ENCODE results near the gene VGLL4.

Gene VGLL4

GRCh38 chr3:11562277-11562881 is 81.3 kb downstream of the VGLL4 start:
- TF ChIP-seq, protein P1, sequence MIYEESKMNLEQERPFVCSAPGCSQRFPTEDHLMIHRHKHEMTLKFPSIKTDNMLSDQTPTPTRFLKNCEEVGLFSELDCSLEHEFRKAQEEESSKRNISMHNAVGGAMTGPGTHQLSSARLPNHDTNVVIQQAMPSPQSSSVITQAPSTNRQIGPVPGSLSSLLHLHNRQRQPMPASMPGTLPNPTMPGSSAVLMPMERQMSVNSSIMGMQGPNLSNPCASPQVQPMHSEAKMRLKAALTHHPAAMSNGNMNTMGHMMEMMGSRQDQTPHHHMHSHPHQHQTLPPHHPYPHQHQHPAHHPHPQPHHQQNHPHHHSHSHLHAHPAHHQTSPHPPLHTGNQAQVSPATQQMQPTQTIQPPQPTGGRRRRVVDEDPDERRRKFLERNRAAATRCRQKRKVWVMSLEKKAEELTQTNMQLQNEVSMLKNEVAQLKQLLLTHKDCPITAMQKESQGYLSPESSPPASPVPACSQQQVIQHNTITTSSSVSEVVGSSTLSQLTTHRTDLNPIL (CRISPR knock-in tag; IDR thresholded peaks at IDR 0.05; ENCODE audit: low read depth) = no peak
- TF ChIP-seq ZC3H10 (CRISPR knock-in tag; IDR thresholded peaks at IDR 0.05) = no peak
- TF ChIP-seq PPARA (CRISPR knock-in tag; IDR thresholded peaks at IDR 0.05; ENCODE audit: borderline replicate concordance) = no peak
- TF ChIP-seq RARB (CRISPR knock-in tag; IDR thresholded peaks at IDR 0.05) = no peak
- no peak for TF ChIP-seq ZNF565 (CRISPR knock-in tag; conservative IDR thresholded peaks at IDR 0.05; ENCODE audit: low read depth)
- TF ChIP-seq TOX (CRISPR knock-in tag; IDR thresholded peaks at IDR 0.05; ENCODE audit: borderline replicate concordance) = no peak
- no peak for TF ChIP-seq ZNF8 (CRISPR knock-in tag; IDR thresholded peaks at IDR 0.05)
- no peak for TF ChIP-seq CSRNP3 (CRISPR knock-in tag; IDR thresholded peaks at IDR 0.05)
- no peak for TF ChIP-seq CSDC2 (CRISPR knock-in tag; IDR thresholded peaks at IDR 0.05)
- no peak for TF ChIP-seq ZNF70 (CRISPR knock-in tag; IDR thresholded peaks at IDR 0.05)
- TF ChIP-seq BACH2 (CRISPR knock-in tag; IDR thresholded peaks at IDR 0.05; ENCODE audit: borderline replicate concordance) = no peak
- TF ChIP-seq ZFP30 (CRISPR knock-in tag; IDR thresholded peaks at IDR 0.05) = no peak
- no peak for TF ChIP-seq PATZ1 (CRISPR knock-in tag; IDR thresholded peaks at IDR 0.05; ENCODE audit: borderline replicate concordance)
- no peak for TF ChIP-seq SNAI2 (CRISPR knock-in tag; IDR thresholded peaks at IDR 0.05)
- TF ChIP-seq, protein P2, sequence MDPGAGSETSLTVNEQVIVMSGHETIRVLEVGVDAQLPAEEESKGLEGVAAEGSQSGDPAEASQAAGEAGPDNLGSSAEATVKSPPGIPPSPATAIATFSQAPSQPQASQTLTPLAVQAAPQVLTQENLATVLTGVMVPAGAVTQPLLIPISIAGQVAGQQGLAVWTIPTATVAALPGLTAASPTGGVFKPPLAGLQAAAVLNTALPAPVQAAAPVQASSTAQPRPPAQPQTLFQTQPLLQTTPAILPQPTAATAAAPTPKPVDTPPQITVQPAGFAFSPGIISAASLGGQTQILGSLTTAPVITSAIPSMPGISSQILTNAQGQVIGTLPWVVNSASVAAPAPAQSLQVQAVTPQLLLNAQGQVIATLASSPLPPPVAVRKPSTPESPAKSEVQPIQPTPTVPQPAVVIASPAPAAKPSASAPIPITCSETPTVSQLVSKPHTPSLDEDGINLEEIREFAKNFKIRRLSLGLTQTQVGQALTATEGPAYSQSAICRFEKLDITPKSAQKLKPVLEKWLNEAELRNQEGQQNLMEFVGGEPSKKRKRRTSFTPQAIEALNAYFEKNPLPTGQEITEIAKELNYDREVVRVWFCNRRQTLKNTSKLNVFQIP (CRISPR knock-in tag; IDR thresholded peaks at IDR 0.05; ENCODE audit: borderline replicate concordance, low read depth) = no peak
- TF ChIP-seq OSR1 (CRISPR knock-in tag; IDR thresholded peaks at IDR 0.05) = no peak
- TF ChIP-seq ISL1 (CRISPR knock-in tag; IDR thresholded peaks at IDR 0.05) = no peak
- TF ChIP-seq ARNTL (CRISPR knock-in tag; IDR thresholded peaks at IDR 0.05; ENCODE audit: borderline replicate concordance, low read depth) = no peak
- no peak for TF ChIP-seq ESRRG (CRISPR knock-in tag; IDR thresholded peaks at IDR 0.05)
- no peak for ATAC-seq

GRCh38 chr3:11560746-11561145 is 83.0 kb downstream of the VGLL4 start:
- TF ChIP-seq BACH2 (CRISPR knock-in tag; IDR thresholded peaks at IDR 0.05; ENCODE audit: borderline replicate concordance) = no peak
- no peak for TF ChIP-seq ZNF8 (CRISPR knock-in tag; IDR thresholded peaks at IDR 0.05)
- no peak for TF ChIP-seq RARB (CRISPR knock-in tag; IDR thresholded peaks at IDR 0.05)
- no peak for TF ChIP-seq ARNTL (CRISPR knock-in tag; IDR thresholded peaks at IDR 0.05; ENCODE audit: borderline replicate concordance, low read depth)
- no peak for TF ChIP-seq ISL1 (CRISPR knock-in tag; IDR thresholded peaks at IDR 0.05)
- no peak for TF ChIP-seq PPARA (CRISPR knock-in tag; IDR thresholded peaks at IDR 0.05; ENCODE audit: borderline replicate concordance)
- no peak for TF ChIP-seq ZC3H10 (CRISPR knock-in tag; IDR thresholded peaks at IDR 0.05)
- no peak for TF ChIP-seq PATZ1 (CRISPR knock-in tag; IDR thresholded peaks at IDR 0.05; ENCODE audit: borderline replicate concordance)
- no peak for TF ChIP-seq CSRNP3 (CRISPR knock-in tag; IDR thresholded peaks at IDR 0.05)
- TF ChIP-seq, protein P2 (CRISPR knock-in tag; IDR thresholded peaks at IDR 0.05; ENCODE audit: borderline replicate concordance, low read depth) = no peak
- TF ChIP-seq TCF4 (CRISPR knock-in tag; IDR thresholded peaks at IDR 0.05; ENCODE audit: borderline replicate concordance) = no peak
- no peak for TF ChIP-seq SNAI2 (CRISPR knock-in tag; IDR thresholded peaks at IDR 0.05)
- no peak for TF ChIP-seq ZNF70 (CRISPR knock-in tag; IDR thresholded peaks at IDR 0.05)
- no peak for TF ChIP-seq ZNF565 (CRISPR knock-in tag; conservative IDR thresholded peaks at IDR 0.05; ENCODE audit: low read depth)
- TF ChIP-seq, protein P1 (CRISPR knock-in tag; IDR thresholded peaks at IDR 0.05; ENCODE audit: low read depth) = no peak
- no peak for TF ChIP-seq CSDC2 (CRISPR knock-in tag; IDR thresholded peaks at IDR 0.05)
- no peak for TF ChIP-seq ESRRG (CRISPR knock-in tag; IDR thresholded peaks at IDR 0.05)
- TF ChIP-seq TSHZ2 (CRISPR knock-in tag; IDR thresholded peaks at IDR 0.05) = no peak

More at GRCh38 chr3:11560746-11561145, 83.0 kb downstream of the VGLL4 start:
- ATAC-seq = no peak; the same call in 2 of the 3 replicates

Data from SK-N-SH treated with all-trans-retinoic acid at 6 μM for 48 hours (cell line).